ENCODE measurements around the gene CLASP2.

The CLASP2 gene

GRCh38 chr3:33579840-33580239, 138.2 kb downstream of the CLASP2 start:
- Mint-ChIP-seq H3K9me3 (no peaks in the 10 kb centered on the region), H3K27me3 (no peaks in the 10 kb centered on the region), H3K36me3 (peaks cover 3% of the 10 kb centered on the region), H3K4me1 (no peaks in the 10 kb centered on the region), H3K27ac (no peak overlapping the region), H3K4me3 (no peak overlapping the region)
- DNase-seq: no peak
- CTCF ChIA-PET: no interaction called here

DNA sequence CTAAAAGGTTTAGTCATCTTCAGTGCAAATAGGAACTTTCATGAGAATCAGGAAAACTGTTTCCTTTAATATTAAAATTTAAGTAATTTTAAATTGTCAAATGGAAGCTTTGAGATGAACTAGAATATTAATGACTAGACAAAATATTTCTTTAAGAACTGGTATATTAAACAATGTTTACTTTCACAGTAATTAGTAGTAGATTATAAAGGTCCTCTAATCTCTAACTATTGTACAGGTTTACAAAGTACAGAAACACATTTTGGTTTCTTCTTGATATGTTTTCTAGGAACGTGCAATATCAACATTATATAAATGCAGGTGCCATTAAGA, 138.9 kb downstream of the CLASP2 start:
- no peaks in the 10 kb centered on the region for H3K27me3 Mint-ChIP-seq
- CTCF ChIA-PET: no interaction called here
- H3K27ac Mint-ChIP-seq: no peak overlapping the region
- DNase-seq: no peak
- no peaks in the 10 kb centered on the region for H3K4me1 Mint-ChIP-seq
- H3K4me3 Mint-ChIP-seq: no peak overlapping the region
- H3K9me3 Mint-ChIP-seq: no peaks in the 10 kb centered on the region
- H3K36me3 Mint-ChIP-seq: peaks cover 3% of the 10 kb centered on the region

- H3K9me3 Mint-ChIP-seq: no peaks in the 10 kb centered on the region
- no peak overlapping the region for H3K4me3 Mint-ChIP-seq
- peaks cover 3% of the 10 kb centered on the region for H3K36me3 Mint-ChIP-seq
- DNase-seq: no peak
- H3K27me3 Mint-ChIP-seq: no peaks in the 10 kb centered on the region
- CTCF ChIA-PET: no interaction called here
- no peak overlapping the region for H3K27ac Mint-ChIP-seq
- no peaks in the 10 kb centered on the region for H3K4me1 Mint-ChIP-seq
Measured at GRCh38 chr3:33578325-33579177, 139.5 kb downstream of the CLASP2 start.

DNA sequence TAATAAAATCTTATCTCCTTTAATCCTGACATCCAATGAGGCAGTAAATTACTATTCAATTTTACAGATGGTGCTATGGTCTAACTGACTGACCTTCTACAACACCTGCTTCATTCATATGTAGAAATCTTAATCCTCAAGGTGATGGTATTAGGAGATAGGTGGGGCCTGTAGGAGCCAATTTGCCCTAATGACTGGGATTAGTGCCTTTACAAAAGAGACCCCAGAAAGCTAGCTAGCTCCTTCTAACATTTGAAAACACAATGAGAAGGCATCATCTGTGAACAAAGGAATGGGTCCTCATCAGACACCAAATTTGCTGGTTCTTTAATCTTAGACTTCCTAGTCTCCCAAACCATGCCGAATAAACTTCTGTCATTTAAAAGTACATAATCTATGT, 140.5 kb downstream of the CLASP2 start:
- CTCF ChIA-PET: no interaction called here
- Mint-ChIP-seq H3K4me1 (no peaks in the 10 kb centered on the region), H3K27me3 (no peaks in the 10 kb centered on the region), H3K4me3 (no peak overlapping the region), H3K36me3 (peaks cover 6% of the 10 kb centered on the region), H3K9me3 (no peaks in the 10 kb centered on the region), H3K27ac (no peak overlapping the region)
- no peak for DNase-seq

- DNase-seq: no peak
- Mint-ChIP-seq H3K9me3 (no peaks in the 10 kb centered on the region), H3K27ac (no peak overlapping the region), H3K36me3 (peaks cover 7% of the 10 kb centered on the region), H3K27me3 (no peaks in the 10 kb centered on the region), H3K4me3 (no peak overlapping the region), H3K4me1 (no peaks in the 10 kb centered on the region)
- CTCF ChIA-PET: no interaction called here
Measured at GRCh38 chr3:33577173-33577572, 140.9 kb downstream of the CLASP2 start.

GRCh38 chr3:33575311-33575710, 142.7 kb downstream of the CLASP2 start:
- CTCF ChIA-PET: no interaction called here

DNA sequence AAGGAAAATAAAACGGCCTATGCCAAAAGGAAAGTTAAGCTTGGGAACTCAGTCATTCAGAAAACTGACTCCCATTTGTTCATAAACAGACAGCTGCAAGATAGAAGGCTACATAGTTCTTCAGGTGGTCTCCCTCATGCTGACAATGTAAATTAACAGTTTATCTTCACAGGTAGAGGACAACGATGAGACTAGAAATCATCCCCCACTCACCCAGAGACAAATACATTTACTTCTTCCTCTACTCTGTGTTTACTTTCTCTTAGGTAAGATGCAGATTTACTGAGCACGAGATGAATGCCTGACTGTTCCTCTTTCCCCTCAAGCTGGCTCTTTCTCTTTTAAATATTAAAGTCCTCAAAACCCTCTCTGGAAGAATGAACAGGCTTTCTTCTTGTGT, 160.2 kb downstream of the CLASP2 start:
- H3K27ac Mint-ChIP-seq: no peak overlapping the region
- no peaks in the 10 kb centered on the region for H3K9me3 Mint-ChIP-seq
- no peak overlapping the region for H3K4me3 Mint-ChIP-seq
- H3K27me3 Mint-ChIP-seq: no peaks in the 10 kb centered on the region
- DNase-seq: no peak
- peaks cover 10% of the 10 kb centered on the region for H3K36me3 Mint-ChIP-seq
- CTCF ChIA-PET: no interaction called here
- no peaks in the 10 kb centered on the region for H3K4me1 Mint-ChIP-seq

More at GRCh38 chr3:33575311-33575710, 142.7 kb downstream of the CLASP2 start:
- no peak for DNase-seq
- Mint-ChIP-seq H3K27me3 (no peaks in the 10 kb centered on the region), H3K36me3 (peaks cover 13% of the 10 kb centered on the region), H3K4me1 (no peaks in the 10 kb centered on the region), H3K27ac (no peak overlapping the region), H3K9me3 (no peaks in the 10 kb centered on the region), H3K4me3 (no peak overlapping the region)

DNA sequence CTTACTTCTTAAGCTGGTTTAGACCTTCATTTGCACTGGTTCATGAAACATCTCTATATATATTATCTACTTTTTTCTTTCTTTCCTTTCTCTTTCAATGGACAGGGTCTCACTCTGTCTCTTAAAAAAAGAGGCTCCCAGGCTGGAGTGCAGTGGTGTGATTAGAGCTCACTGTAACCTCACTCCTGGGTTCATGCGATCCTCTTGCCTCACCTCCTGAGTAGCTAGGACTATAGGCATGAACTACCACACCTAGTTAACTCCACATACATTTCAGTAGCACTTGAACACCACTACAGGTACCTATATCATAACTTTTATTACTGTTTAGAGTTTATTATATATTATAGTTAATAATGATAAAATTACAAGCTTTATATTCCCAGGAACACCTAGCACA, 160.8 kb downstream of the CLASP2 start:
- H3K27ac Mint-ChIP-seq: no peak overlapping the region
- H3K9me3 Mint-ChIP-seq: no peaks in the 10 kb centered on the region
- DNase-seq: no peak
- no peaks in the 10 kb centered on the region for H3K27me3 Mint-ChIP-seq
- peaks cover 10% of the 10 kb centered on the region for H3K36me3 Mint-ChIP-seq
- CTCF ChIA-PET: no interaction called here
- no peaks in the 10 kb centered on the region for H3K4me1 Mint-ChIP-seq
- H3K4me3 Mint-ChIP-seq: no peak overlapping the region

DNA sequence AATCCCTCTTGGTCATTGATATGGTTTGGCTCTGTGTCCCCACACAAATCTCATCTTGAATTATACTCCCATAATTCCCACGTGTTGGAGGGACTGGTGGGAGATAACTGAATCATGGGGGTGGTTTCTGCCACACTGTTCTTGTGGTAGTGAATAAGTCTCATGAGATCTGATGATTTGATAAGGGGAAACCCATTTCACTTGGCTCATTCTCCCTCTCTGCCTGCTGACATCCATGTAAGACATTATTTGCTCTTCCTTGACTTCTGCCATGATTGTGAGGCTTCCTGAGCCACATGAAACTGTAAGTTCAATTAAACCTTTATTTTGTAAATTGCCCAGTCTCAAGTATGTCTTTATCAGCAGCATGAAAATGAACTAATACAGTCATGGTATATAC, 171.0 kb downstream of the CLASP2 start:
- CTCF ChIA-PET: no interaction called here
- Mint-ChIP-seq H3K4me3 (no peak overlapping the region), H3K27ac (no peak overlapping the region), H3K9me3 (no peaks in the 10 kb centered on the region), H3K27me3 (no peaks in the 10 kb centered on the region), H3K4me1 (no peaks in the 10 kb centered on the region), H3K36me3 (peaks cover 17% of the 10 kb centered on the region)
- DNase-seq: no peak

GRCh38 chr3:33544126-33544525, 173.9 kb downstream of the CLASP2 start:
- Mint-ChIP-seq H3K27ac (no peak overlapping the region), H3K9me3 (no peaks in the 10 kb centered on the region), H3K27me3 (no peaks in the 10 kb centered on the region), H3K4me1 (no peaks in the 10 kb centered on the region), H3K36me3 (peaks cover 12% of the 10 kb centered on the region), H3K4me3 (no peak overlapping the region)
- DNase-seq: no peak
- CTCF ChIA-PET: no interaction called here

DNA sequence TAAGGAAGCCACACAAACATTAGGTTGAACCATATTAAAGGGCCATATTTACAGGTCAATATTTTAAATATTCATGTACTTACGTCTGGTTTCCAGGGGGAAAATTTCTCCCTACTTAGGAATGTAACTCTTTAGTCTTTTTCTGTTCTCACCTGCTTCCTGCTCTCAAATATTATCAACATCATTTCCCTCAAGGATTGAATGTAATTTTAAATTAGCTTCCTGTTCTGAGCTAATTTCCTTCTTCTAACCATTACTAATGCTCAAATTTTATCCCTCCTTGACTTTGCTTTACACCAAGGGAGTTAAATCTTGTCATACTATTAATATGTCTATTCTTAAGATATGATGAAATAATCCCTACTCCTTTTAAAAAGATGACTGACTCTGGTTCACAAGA, 174.5 kb downstream of the CLASP2 start:
- Mint-ChIP-seq H3K4me1 (no peaks in the 10 kb centered on the region), H3K27ac (no peak overlapping the region), H3K9me3 (no peaks in the 10 kb centered on the region), H3K36me3 (peaks cover 7% of the 10 kb centered on the region), H3K27me3 (no peaks in the 10 kb centered on the region), H3K4me3 (no peak overlapping the region)
- CTCF ChIA-PET: no interaction called here
- DNase-seq: no peak

- CTCF ChIA-PET: no interaction called here
- Mint-ChIP-seq H3K27me3 (no peaks in the 10 kb centered on the region), H3K4me1 (no peaks in the 10 kb centered on the region), H3K27ac (no peak overlapping the region), H3K4me3 (no peak overlapping the region), H3K36me3 (peaks cover 8% of the 10 kb centered on the region), H3K9me3 (no peaks in the 10 kb centered on the region)
- no peak for DNase-seq
Measured at GRCh38 chr3:33541918-33542317, 176.1 kb downstream of the CLASP2 start.

GRCh38 chr3:33538678-33539339, 179.2 kb downstream of the CLASP2 start:
- H3K27ac Mint-ChIP-seq: no peak overlapping the region
- no peak overlapping the region for H3K4me3 Mint-ChIP-seq
- DNase-seq: no peak
- H3K4me1 Mint-ChIP-seq: no peaks in the 10 kb centered on the region
- H3K9me3 Mint-ChIP-seq: no peaks in the 10 kb centered on the region
- CTCF ChIA-PET: no interaction called here
- H3K36me3 Mint-ChIP-seq: peaks cover 22% of the 10 kb centered on the region
- no peaks in the 10 kb centered on the region for H3K27me3 Mint-ChIP-seq

DNA sequence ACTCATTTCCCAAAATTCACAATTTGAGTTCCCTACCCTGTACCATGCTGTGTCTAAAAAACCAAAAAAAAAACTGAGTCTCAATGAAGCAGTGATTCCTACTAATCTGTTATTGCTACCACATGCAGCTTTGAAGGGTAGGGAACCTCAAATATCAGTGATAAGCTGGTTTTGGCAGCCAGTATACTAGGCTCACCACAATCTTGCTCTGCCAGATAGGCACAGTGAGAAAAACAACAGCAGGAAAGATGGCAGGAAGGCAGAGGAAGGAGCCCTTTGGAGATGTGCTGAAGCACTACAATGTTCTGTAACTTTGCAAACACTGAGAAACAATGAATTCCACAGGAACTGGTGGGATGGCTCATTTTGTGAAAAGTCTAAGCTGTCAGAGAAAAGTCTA, 180.9 kb downstream of the CLASP2 start:
- Mint-ChIP-seq H3K4me1 (no peaks in the 10 kb centered on the region), H3K27me3 (no peaks in the 10 kb centered on the region), H3K36me3 (peaks cover 28% of the 10 kb centered on the region), H3K4me3 (no peak overlapping the region), H3K27ac (no peak overlapping the region), H3K9me3 (no peaks in the 10 kb centered on the region)
- CTCF ChIA-PET: interaction anchor here (0.6 kb wide), 1 partner anchor 22 kb away, joined by 6 read pairs; no protein-coding TSS in a partner anchor
- DNase-seq: no peak

GRCh38 chr3:33526787-33527186, 191.3 kb downstream of the CLASP2 start:
- Mint-ChIP-seq H3K9me3 (peaks cover 33% of the 10 kb centered on the region), H3K4me3 (no peak overlapping the region), H3K4me1 (no peaks in the 10 kb centered on the region), H3K27me3 (no peaks in the 10 kb centered on the region), H3K27ac (no peak overlapping the region), H3K36me3 (peaks cover 65% of the 10 kb centered on the region)
- no peak for DNase-seq
- CTCF ChIA-PET: no interaction called here

Data from activated naive CD4-positive, alpha-beta T cell treated with anti-CD3 and anti-CD28 coated beads, Interleukin-2, amount 10 ng/mL, durations not matched to agents 7 days and 5 days (primary cell).